Kidney (tissue), 14 donors: Measurements from ENCODE around the gene CCDC149. TPM values are rescaled to one million over a fixed set of nuclear protein-coding genes. Genes with fewer than 3 reads are reported as not detected.

Source experiments
- DNase-seq, 5 donors: peaks; one replicate each; pipeline ENCODE4 v3.0.0-alpha.2; 2013 to 2020
- FAIRE-seq: peaks from 2 replicates; lab custom pipeline; 2012; peaks lifted over from hg19 to GRCh38; lab: Jason Lieb, UNC
- H3K27ac ChIP-seq, 2 donors: one replicate each; pipeline ENCODE4 v1.7.0; 2013; ENCODE audit warnings: low read depth in 2 of 2, low read length in 2 of 2, inconsistent platforms in 1 of 2
- H3K27me3 ChIP-seq: one replicate; pipeline ENCODE4 v1.7.1; 2013; ENCODE audit warnings: low read length, inconsistent platforms; ENCODE audit not compliant: control insufficient read depth, insufficient read depth
- H3K36me3 ChIP-seq, 3 donors: one replicate each; pipeline versions ENCODE4 v1.7.0 to v1.7.1; 2013; ENCODE audit warnings: low read length in 3 of 3, control low read depth in 1 of 3, inconsistent platforms in 1 of 3; ENCODE audit not compliant: insufficient read depth in 3 of 3, control insufficient read depth in 2 of 3
- H3K4me1 ChIP-seq, 3 donors: one replicate each; pipeline versions ENCODE4 v1.7.0 to v1.7.1; 2013; ENCODE audit warnings: low read length in 3 of 3, inconsistent platforms in 1 of 3, low read depth in 1 of 3; ENCODE audit not compliant: control insufficient read depth in 2 of 3, insufficient read depth in 2 of 3
- H3K4me3 ChIP-seq, 3 donors: one replicate each; pipeline versions ENCODE4 v1.7.0 to v1.8.1; 2013; ENCODE audit warnings: low read length in 3 of 3, control low read depth in 1 of 3, inconsistent platforms in 1 of 3
- H3K9ac ChIP-seq, 3 donors: one replicate each; pipeline versions ENCODE4 v1.7.0 to v1.7.1; 2013; ENCODE audit warnings: low read length in 3 of 3, control low read depth in 1 of 3, inconsistent platforms in 1 of 3
- H3K9me3 ChIP-seq, 3 donors: one replicate each; pipeline versions ENCODE4 v1.7.0 to v1.7.1; 2013; ENCODE audit warnings: low read length in 3 of 3, control low read depth in 1 of 3, inconsistent platforms in 1 of 3; ENCODE audit not compliant: control insufficient read depth in 2 of 3, insufficient read depth in 1 of 3
- intact Hi-C: fragments of 100-400 bp; cut with DNase I; formaldehyde crosslinking; loops from one replicate; pipeline ENCODE4 v1.11.1; 2022
- polyA plus RNA-seq: library from polyadenylated mRNA; stranded (reverse); fragments of 350-450 nt; fragmentation: Illumina TruSeq; extraction: RNeasy Lipid Tissue Mini Kit (QIAGEN cat#74804); gene quantifications from one replicate; pipeline ENCODE4 v1.2.3, GENCODE V29; 2014; ENCODE audit warnings: low read depth, low replicate concordance; ENCODE audit not compliant: insufficient read depth
- total RNA-seq: library from RNA; stranded (reverse); fragmentation: NEBNext Ultra II Directional; extraction: Animal tissue kit (Norgen Biotek cat#: 25700); gene quantifications from one replicate; pipeline ENCODE4 v1.2.1, GENCODE V29; 2021
- TF ChIP-seq, protein P1 (sequence below): IDR thresholded peaks from 3 replicates; pipeline ENCODE4 v1.5.1; 2012; ENCODE audit warnings: mild to moderate bottlenecking, moderate library complexity, borderline replicate concordance; ENCODE audit not compliant: insufficient read depth; ENCODE audit errors: extremely low read depth
- donor health status: control.
- donor health status: control.
- donor health status: control.
- donor health status: control.
- donor health status: control.
- donor health status: DM: yes; HTN: yes; CAD: no.
- donor health status: Normal renal cell carcinoma (clear cell type).

CCDC149 gene
- total and polyA plus RNA-seq, 2 donors from 2014 or later, result 6.9 to 21.8 TPM

DNA sequence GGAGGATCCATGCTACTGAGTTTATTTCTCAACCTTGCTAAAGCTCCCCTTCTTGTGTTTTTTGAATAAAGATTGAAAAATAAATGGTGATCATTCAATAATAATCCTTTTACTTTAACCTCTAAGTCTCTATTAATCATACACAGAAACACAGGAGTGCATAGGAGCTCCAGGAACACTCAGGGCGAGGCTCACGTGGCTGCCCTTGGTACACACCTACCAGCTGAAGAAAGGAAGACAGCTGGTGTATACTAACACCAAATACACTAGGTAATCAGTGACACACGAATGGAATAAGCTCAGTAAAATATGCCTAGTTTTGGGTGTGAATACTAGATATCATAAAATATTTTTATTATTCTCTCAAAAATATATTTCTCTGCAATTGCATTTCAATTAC, 26.2 kb downstream of the CCDC149 start:
- no peak overlapping the region for H3K4me3 ChIP-seq
- no peaks in the 10 kb centered on the region for H3K27me3 ChIP-seq
- TF ChIP-seq, protein P1, sequence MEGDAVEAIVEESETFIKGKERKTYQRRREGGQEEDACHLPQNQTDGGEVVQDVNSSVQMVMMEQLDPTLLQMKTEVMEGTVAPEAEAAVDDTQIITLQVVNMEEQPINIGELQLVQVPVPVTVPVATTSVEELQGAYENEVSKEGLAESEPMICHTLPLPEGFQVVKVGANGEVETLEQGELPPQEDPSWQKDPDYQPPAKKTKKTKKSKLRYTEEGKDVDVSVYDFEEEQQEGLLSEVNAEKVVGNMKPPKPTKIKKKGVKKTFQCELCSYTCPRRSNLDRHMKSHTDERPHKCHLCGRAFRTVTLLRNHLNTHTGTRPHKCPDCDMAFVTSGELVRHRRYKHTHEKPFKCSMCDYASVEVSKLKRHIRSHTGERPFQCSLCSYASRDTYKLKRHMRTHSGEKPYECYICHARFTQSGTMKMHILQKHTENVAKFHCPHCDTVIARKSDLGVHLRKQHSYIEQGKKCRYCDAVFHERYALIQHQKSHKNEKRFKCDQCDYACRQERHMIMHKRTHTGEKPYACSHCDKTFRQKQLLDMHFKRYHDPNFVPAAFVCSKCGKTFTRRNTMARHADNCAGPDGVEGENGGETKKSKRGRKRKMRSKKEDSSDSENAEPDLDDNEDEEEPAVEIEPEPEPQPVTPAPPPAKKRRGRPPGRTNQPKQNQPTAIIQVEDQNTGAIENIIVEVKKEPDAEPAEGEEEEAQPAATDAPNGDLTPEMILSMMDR, result no peak
- no peak overlapping the region for H3K9ac ChIP-seq
- FAIRE-seq (no peak), DNase-seq (no peak)
- no peaks in the 10 kb centered on the region for H3K9me3 ChIP-seq
- no peaks in the 10 kb centered on the region for H3K36me3 ChIP-seq
- H3K27ac ChIP-seq, result no peak overlapping the region
- no peaks in the 10 kb centered on the region for H3K4me1 ChIP-seq
- intact Hi-C loops, result no loop called here

DNA sequence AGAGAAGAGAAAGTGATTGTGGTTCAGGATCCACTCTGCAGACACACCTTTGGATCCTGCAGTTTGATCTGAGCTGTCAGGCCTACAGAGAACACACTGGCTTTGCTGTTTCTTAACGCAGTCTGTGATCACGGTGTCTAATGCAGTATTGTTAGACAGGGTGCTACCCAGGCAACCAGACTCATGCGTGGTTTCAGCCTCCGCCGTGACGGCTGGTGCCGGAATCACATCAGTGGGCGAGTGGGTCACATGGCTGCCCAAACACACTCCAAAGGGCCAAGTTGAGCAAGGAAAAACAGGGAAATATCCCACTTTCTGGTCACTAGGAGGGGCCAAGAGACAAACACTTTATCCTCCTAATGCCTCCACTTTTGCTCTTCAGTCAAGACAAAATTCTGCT, 27.5 kb downstream of the CCDC149 start:
- no peak overlapping the region for H3K27ac ChIP-seq
- peak in 3 of 5 donors; percentile 17 to 39 (median 24) for DNase-seq
- H3K4me3 ChIP-seq, result no peak overlapping the region
- H3K9ac ChIP-seq, result no peak overlapping the region
- H3K27me3 ChIP-seq, result no peaks in the 10 kb centered on the region
- no peak for FAIRE-seq
- H3K4me1 ChIP-seq, result no peaks in the 10 kb centered on the region
- H3K9me3 ChIP-seq, result no peaks in the 10 kb centered on the region
- no peaks in the 10 kb centered on the region for H3K36me3 ChIP-seq
- intact Hi-C loops, result no loop called here
- TF ChIP-seq, protein P1, result no peak

DNA sequence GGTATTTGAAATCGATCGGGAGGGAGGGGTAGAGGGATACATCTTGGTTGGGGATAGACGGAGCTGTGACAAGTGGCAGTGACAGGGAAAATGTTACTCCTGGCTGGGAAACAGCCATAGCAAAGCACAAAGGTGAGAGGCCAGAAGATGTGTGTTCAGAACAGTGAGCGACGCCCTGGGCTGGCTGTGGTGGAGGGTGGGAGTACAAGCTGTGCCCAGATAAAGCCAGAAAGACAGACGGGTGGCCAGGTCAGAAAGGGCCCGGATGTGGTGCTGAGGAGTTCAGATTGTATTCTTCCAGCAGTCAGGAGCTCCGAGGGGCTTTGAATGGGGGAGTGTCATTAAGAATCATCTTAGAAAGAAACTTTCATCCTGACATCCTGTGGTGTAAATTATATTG, 27.9 kb downstream of the CCDC149 start:
- Histone ChIP-seq H3K27me3 (no peaks in the 10 kb centered on the region), H3K36me3 (no peaks in the 10 kb centered on the region), H3K4me3 (no peak overlapping the region), H3K9me3 (no peaks in the 10 kb centered on the region), H3K4me1 (no peaks in the 10 kb centered on the region), H3K27ac (no peak overlapping the region), H3K9ac (no peak overlapping the region)
- intact Hi-C loops, result no loop called here
- peak in 3 of 5 donors; percentile 34 to 43 (median 39) for DNase-seq
- TF ChIP-seq, protein P1, result no peak
- no peak for FAIRE-seq
